ENCODE data around the gene MRAS. TPM values are rescaled to one million over a fixed set of nuclear protein-coding genes. Genes with fewer than 3 reads are reported as not detected.
A peak's percentile ranks its signal among the peaks of the same experiment; 100 is the strongest.

The MRAS gene
- total RNA-seq, 1 donor from 2014 or later, result 55.4 TPM

- no peak for TF ChIP-seq CTCF (IDR thresholded peaks at IDR 0.05)
Measured at GRCh38 chr3:138441742-138442141, 93.4 kb downstream of the MRAS start.

DNA sequence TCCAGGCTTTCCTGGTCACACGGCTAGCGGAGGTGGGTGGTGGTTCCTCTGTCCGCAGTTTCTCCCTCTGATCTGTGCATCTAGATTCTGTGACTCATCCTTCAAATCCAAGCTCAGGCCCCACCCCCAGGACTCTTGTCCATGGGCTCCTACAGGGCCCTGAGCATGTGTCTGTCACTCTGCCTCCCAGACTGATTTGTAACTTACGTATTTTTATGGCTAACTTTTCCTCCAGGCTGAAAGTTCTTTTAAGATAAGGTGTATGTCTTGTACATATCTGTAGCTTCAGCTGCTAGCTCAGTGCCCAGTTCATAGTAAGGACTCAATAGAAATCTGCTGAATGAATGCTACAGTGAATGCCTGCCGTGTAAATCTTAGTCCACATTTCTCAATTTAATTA, 94.1 kb downstream of the MRAS start:
- no peaks in the 10 kb centered on the region for H3K27me3 ChIP-seq (ENCODE audit: low read depth)
- no peaks in the 10 kb centered on the region for H3K36me3 ChIP-seq
- ATAC-seq (peak in 1 of 2 donors; percentile 19), DNase-seq (no peak)
- intact Hi-C loops (cut with DNase I), result no loop called here
- no peak overlapping the region for H3K4me3 ChIP-seq
- no peak overlapping the region for H3K27ac ChIP-seq
- peaks cover 34% of the 10 kb centered on the region for H3K4me1 ChIP-seq
- no peak for TF ChIP-seq CTCF (IDR thresholded peaks at IDR 0.05)
- H3K9me3 ChIP-seq, result no peaks in the 10 kb centered on the region

More at GRCh38 chr3:138441742-138442141, 93.4 kb downstream of the MRAS start:
- Histone ChIP-seq H3K9me3 (no peaks in the 10 kb centered on the region), H3K27me3 (ENCODE audit: low read depth) (no peaks in the 10 kb centered on the region), H3K4me3 (no peak overlapping the region), H3K4me1 (peaks cover 39% of the 10 kb centered on the region), H3K36me3 (no peaks in the 10 kb centered on the region), H3K27ac (peak overlapping the region; percentile 36)
- DNase-seq (no peak), ATAC-seq (no peak)
- intact Hi-C loops (cut with DNase I), result no loop called here

DNA sequence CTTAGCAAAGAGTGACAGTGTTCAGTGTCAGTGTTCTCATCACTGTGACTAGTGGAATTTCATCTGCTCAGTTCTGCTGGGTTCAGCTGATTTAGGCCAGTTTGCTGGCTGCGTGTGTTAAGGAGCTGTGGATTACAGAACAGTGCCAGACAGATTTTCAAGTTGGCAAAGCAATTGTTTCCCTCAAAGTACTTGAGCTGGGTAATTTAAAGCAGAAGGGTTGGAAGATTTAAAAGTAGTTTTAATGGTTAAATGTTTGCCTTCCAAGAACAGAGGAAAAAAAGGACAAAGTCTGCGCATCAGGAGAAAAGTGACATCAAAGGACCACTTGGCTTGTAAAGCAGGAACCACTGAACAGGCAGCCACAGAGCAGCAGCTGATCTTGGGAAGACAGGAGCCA, 94.7 kb downstream of the MRAS start:
- no peaks in the 10 kb centered on the region for H3K9me3 ChIP-seq
- no peak overlapping the region for H3K27ac ChIP-seq
- ATAC-seq (no peak), DNase-seq (no peak)
- H3K36me3 ChIP-seq, result no peaks in the 10 kb centered on the region
- H3K27me3 ChIP-seq (ENCODE audit: low read depth), result no peaks in the 10 kb centered on the region
- H3K4me3 ChIP-seq, result no peak overlapping the region
- no peak for TF ChIP-seq CTCF (IDR thresholded peaks at IDR 0.05)
- peaks cover 34% of the 10 kb centered on the region for H3K4me1 ChIP-seq
- intact Hi-C loops (cut with DNase I), result no loop called here

GRCh38 chr3:138443521-138444503, 95.4 kb downstream of the MRAS start:
- TF ChIP-seq CTCF (IDR thresholded peaks at IDR 0.05), result no peak
- Histone ChIP-seq H3K4me1 (peaks cover 34% of the 10 kb centered on the region), H3K27me3 (ENCODE audit: low read depth) (no peaks in the 10 kb centered on the region), H3K36me3 (no peaks in the 10 kb centered on the region), H3K9me3 (no peaks in the 10 kb centered on the region), H3K27ac (no peak overlapping the region), H3K4me3 (no peak overlapping the region)
- DNase-seq (no peak), ATAC-seq (peak in 1 of 2 donors; percentile 66)
- intact Hi-C loops (cut with DNase I), result no loop called here

DNA sequence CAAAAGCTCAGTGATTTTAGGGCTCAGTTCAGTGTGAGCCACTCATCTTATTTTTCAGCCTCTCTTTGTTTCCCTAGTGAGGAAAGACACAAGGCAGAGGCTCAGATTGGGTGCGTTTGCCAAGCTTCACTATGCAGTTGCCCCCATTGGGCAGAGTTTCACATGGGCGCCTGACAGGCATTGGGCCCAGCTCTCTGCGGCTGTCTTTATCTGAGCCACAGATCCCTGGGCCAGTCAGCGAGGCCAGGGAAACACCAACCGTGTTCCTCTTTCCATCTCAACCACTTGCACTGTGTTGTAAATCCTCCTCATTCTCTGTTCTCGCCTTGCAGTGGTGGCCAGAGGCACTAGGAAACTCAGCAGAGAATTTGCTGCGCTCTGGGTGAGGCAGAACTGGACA, 96.9 kb downstream of the MRAS start:
- Histone ChIP-seq H3K27me3 (ENCODE audit: low read depth) (no peaks in the 10 kb centered on the region), H3K9me3 (no peaks in the 10 kb centered on the region), H3K27ac (no peak overlapping the region), H3K4me1 (peaks cover 34% of the 10 kb centered on the region), H3K36me3 (no peaks in the 10 kb centered on the region), H3K4me3 (no peak overlapping the region)
- ATAC-seq, result no peak
- TF ChIP-seq CTCF (IDR thresholded peaks at IDR 0.05), result no peak
- no peak for DNase-seq
- intact Hi-C loops (cut with DNase I), result no loop called here

Data from lower lobe of right lung (tissue), 2 donors.